Liver (tissue), 2 donors: Measurements from ENCODE around the gene ARHGEF3.

Experiments
- CTCF ChIP-seq: fragments of 150-350 bp; IDR thresholded peaks from 2 replicates; pipeline ENCODE4 v1.5.1; 2017; ENCODE audit warnings: improper control_type of control experiment, low read depth, low read length; ENCODE audit not compliant: missing input control
- TF ChIP-seq, protein P1 (sequence below): IDR thresholded peaks from 2 replicates; pipeline ENCODE4 v1.6.1; 2016; ENCODE audit warnings: antibody characterized with exemption, mild to moderate bottlenecking
- donor health status: healthy.

DNA sequence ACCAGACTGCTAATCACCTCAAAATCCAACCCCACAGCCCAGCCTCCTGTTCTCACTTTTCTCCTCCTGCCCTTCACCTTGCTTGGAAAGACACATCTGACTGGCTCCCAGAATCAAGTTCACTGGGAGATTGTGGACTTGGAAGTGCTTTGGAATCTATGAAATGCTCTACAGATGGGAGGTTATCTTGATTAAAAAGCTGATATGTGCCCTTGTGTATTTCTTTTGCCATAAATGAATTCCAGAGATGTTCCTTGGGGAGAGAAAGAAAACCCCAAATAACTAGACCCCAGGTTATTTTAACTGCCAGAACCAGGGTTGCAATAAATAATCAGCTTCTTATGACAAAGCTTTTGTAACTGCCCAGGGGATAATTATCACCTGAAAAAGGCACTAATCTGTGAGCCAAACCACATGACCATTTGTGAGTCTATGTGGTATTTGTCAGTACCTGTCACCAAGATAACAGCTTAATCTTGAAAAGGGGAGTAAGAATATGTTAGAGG is 21.7 kb upstream of the ARHGEF3 start:
- TF ChIP-seq, protein P1, sequence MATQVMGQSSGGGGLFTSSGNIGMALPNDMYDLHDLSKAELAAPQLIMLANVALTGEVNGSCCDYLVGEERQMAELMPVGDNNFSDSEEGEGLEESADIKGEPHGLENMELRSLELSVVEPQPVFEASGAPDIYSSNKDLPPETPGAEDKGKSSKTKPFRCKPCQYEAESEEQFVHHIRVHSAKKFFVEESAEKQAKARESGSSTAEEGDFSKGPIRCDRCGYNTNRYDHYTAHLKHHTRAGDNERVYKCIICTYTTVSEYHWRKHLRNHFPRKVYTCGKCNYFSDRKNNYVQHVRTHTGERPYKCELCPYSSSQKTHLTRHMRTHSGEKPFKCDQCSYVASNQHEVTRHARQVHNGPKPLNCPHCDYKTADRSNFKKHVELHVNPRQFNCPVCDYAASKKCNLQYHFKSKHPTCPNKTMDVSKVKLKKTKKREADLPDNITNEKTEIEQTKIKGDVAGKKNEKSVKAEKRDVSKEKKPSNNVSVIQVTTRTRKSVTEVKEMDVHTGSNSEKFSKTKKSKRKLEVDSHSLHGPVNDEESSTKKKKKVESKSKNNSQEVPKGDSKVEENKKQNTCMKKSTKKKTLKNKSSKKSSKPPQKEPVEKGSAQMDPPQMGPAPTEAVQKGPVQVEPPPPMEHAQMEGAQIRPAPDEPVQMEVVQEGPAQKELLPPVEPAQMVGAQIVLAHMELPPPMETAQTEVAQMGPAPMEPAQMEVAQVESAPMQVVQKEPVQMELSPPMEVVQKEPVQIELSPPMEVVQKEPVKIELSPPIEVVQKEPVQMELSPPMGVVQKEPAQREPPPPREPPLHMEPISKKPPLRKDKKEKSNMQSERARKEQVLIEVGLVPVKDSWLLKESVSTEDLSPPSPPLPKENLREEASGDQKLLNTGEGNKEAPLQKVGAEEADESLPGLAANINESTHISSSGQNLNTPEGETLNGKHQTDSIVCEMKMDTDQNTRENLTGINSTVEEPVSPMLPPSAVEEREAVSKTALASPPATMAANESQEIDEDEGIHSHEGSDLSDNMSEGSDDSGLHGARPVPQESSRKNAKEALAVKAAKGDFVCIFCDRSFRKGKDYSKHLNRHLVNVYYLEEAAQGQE, result no peak
- TF ChIP-seq CTCF, result no peak
